Body of pancreas (tissue), 4 donors: Measurements from ENCODE around the gene LPP. TPM values are rescaled to one million over a fixed set of nuclear protein-coding genes. Genes with fewer than 3 reads are reported as not detected.

ENCODE experiments used
- ATAC-seq: fragments of 150-250 bp; one replicate; pipeline ENCODE4 v1.9.1; 2016
- DNase-seq, 4 donors: peaks; one replicate each; pipeline ENCODE4 v3.0.0-alpha.2; 2019
- H3K27ac ChIP-seq, 4 donors: fragments of 200-600 bp; sonication (generic); 1 replicate in 3 of 4; 2 replicates in 1 of 4; pipeline versions ENCODE4 v1.5.1 to v1.6.1; 2016 to 2019; ENCODE audit warnings: mild to moderate bottlenecking in 1 of 4, mixed read lengths in 1 of 4, moderate library complexity in 1 of 4
- H3K27me3 ChIP-seq, 2 donors: fragments of 200-600 bp; sonication (generic); one replicate each; pipeline ENCODE4 v1.6.0; 2016; ENCODE audit warnings: mild to moderate bottlenecking in 1 of 2
- H3K36me3 ChIP-seq, 2 donors: fragments of 200-600 bp; sonication (generic); replicated peaks in 1 of 2; 2 replicates each; pipeline ENCODE4 v1.5.1; 2016; ENCODE audit warnings: low read depth in 2 of 2; ENCODE audit not compliant: insufficient read depth in 1 of 2
- H3K4me1 ChIP-seq: fragments of 200-600 bp; sonication (generic); one replicate; pipeline ENCODE4 v1.6.0; 2016
- H3K4me3 ChIP-seq, 2 donors: fragments of 200-600 bp; sonication (generic); 1 replicate in 1 of 2; 2 replicates in 1 of 2; pipeline ENCODE4 v1.5.1; 2016 to 2019
- H3K9me3 ChIP-seq, 3 donors: fragments of 200-600 bp; sonication (generic); 1 replicate in 2 of 3; 2 replicates in 1 of 3; pipeline ENCODE4 v1.5.1; 2016
- POLR2A ChIP-seq, 3 donors: fragments of 450-650 bp; IDR thresholded peaks; one replicate each; pipeline ENCODE4 v1.6.1; 2016; ENCODE audit warnings: antibody characterized with exemption in 3 of 3, mild to moderate bottlenecking in 2 of 3
- WGBS, 2 donors: methylation state at CpG; one replicate each; pipeline ENCODE4 v1.1.5; 2017; 5-methylcytosine and 5-hydroxymethylcytosine counted together
- intact Hi-C: fragments of 100-400 bp; cut with DNase I; formaldehyde crosslinking; loops from one replicate; pipeline ENCODE4 v1.15.1; 2023
- total RNA-seq, 2 donors: library from RNA; depleted of rRNA; stranded (reverse); fragments of >200 nt; gene quantifications; one replicate each; pipeline ENCODE4 v1.1.0, GENCODE V29; 2016
- TF ChIP-seq, protein P1 (sequence below), 7 experiments: fragments of 450-650 bp in 4 of 7; fragments of 200-600 bp in 3 of 7; sonication (generic) in 3 of 7; IDR thresholded peaks; one replicate each; pipeline ENCODE4 v1.5.1; 2016 to 2019; ENCODE audit warnings: antibody characterized with exemption in 7 of 7

LPP gene
- total RNA-seq, 2 donors from 2014 or later = 60.6 to 65.1 TPM

GRCh38 chr3:188358787-188359493 is 205.0 kb downstream of the LPP start:
- ATAC-seq = no peak
- TF ChIP-seq POLR2A (IDR thresholded peaks at IDR 0.05) = no peak
- TF ChIP-seq, protein P1, sequence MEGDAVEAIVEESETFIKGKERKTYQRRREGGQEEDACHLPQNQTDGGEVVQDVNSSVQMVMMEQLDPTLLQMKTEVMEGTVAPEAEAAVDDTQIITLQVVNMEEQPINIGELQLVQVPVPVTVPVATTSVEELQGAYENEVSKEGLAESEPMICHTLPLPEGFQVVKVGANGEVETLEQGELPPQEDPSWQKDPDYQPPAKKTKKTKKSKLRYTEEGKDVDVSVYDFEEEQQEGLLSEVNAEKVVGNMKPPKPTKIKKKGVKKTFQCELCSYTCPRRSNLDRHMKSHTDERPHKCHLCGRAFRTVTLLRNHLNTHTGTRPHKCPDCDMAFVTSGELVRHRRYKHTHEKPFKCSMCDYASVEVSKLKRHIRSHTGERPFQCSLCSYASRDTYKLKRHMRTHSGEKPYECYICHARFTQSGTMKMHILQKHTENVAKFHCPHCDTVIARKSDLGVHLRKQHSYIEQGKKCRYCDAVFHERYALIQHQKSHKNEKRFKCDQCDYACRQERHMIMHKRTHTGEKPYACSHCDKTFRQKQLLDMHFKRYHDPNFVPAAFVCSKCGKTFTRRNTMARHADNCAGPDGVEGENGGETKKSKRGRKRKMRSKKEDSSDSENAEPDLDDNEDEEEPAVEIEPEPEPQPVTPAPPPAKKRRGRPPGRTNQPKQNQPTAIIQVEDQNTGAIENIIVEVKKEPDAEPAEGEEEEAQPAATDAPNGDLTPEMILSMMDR (IDR thresholded peaks at IDR 0.05) = no peak
- Histone ChIP-seq H3K4me1 (peaks cover 9% of the 10 kb centered on the region), H3K4me3 (no peak overlapping the region), H3K27ac (no peak overlapping the region), H3K36me3 (no peaks in the 10 kb centered on the region), H3K9me3 (no peaks in the 10 kb centered on the region), H3K27me3 (no peaks in the 10 kb centered on the region)
- no peak for DNase-seq
- intact Hi-C loops = no loop called here
- 75 to 90% methylated on average over 10 of the region's 10 CpGs for WGBS, 2 donors

DNA sequence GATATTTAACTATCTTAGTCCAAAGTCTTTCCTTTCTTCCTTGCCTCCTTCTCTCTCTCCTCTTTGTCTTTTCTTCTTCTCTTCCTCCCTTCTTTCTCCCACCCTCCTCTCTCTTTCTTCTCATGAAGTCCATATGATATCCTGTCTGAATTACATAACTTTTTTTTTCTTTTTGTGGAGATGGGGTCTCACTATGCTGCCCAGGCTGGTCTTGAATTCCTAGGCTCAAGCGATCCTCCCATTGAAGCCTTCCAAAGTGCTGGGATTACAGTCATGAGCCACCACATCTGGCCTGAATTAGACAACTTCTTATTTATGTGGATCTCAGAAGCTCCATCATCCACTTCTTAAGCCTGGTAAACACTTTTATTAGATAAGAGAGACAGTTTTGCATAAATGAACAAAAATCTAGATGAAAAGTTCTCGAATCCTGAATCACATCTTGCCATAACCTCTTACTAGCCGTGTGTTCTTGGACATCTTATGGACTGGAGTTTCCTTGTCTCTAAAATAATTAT is 206.5 kb downstream of the LPP start:
- 96 to 97% methylated on average over 3 of the region's 3 CpGs for WGBS, 2 donors
- DNase-seq = no peak
- Histone ChIP-seq H3K4me3 (no peak overlapping the region), H3K36me3 (no peaks in the 10 kb centered on the region), H3K27ac (no peak overlapping the region), H3K27me3 (no peaks in the 10 kb centered on the region), H3K9me3 (no peaks in the 10 kb centered on the region), H3K4me1 (peaks cover 21% of the 10 kb centered on the region)
- intact Hi-C loops = no loop called here
- no peak for ATAC-seq
- TF ChIP-seq POLR2A (IDR thresholded peaks at IDR 0.05) = no peak
- TF ChIP-seq, protein P1 (IDR thresholded peaks at IDR 0.05) = no peak

DNA sequence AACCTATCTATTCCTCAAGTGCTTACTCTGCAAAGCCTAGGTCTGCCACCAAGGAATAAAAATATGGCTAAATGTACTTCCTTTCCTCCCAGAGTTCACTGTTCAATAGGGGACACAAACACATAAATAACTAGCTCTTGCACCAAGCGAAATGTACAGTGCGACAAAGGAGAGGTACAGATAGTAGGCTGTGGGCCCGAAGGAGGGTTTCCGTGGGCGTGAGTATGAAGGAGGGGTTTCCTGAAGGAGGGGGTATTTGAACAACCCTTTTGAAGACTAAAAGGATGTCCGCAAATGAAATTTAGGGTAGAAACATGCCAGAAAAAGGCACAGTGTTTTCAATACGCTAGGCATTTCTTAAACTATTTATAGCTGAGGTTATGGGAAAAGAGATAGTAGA is 207.9 kb downstream of the LPP start:
- no peak for DNase-seq
- Histone ChIP-seq H3K9me3 (no peaks in the 10 kb centered on the region), H3K4me3 (no peak overlapping the region), H3K27me3 (no peaks in the 10 kb centered on the region), H3K4me1 (peaks cover 36% of the 10 kb centered on the region), H3K27ac (peak overlapping the region in 1 of 4 donors; percentile 42), H3K36me3 (no peaks in the 10 kb centered on the region)
- TF ChIP-seq POLR2A (IDR thresholded peaks at IDR 0.05) = no peak
- TF ChIP-seq, protein P1 (IDR thresholded peaks at IDR 0.05) = no peak
- intact Hi-C loops = no loop called here
- 93 to 95% methylated on average over 7 of the region's 7 CpGs for WGBS, 2 donors
- no peak for ATAC-seq

GRCh38 chr3:188362405-188362831 is 208.5 kb downstream of the LPP start:
- Histone ChIP-seq H3K9me3 (no peaks in the 10 kb centered on the region), H3K36me3 (no peaks in the 10 kb centered on the region), H3K27me3 (no peaks in the 10 kb centered on the region), H3K4me1 (peaks cover 36% of the 10 kb centered on the region), H3K27ac (peak overlapping the region in 2 of 4 donors; percentile 24 to 42), H3K4me3 (no peak overlapping the region)
- TF ChIP-seq, protein P1 (IDR thresholded peaks at IDR 0.05) = peak in 3 of 7 experiments; percentile 15 to 24 (median 20)
- TF ChIP-seq POLR2A (IDR thresholded peaks at IDR 0.05) = no peak
- 29 to 36% methylated on average over 10 of the region's 10 CpGs for WGBS, 2 donors
- intact Hi-C loops = no loop called here
- DNase-seq (peak in 2 of 4 donors; percentile 28 to 37), ATAC-seq (peak; percentile 61)
